Measurements from ENCODE around the gene GPR37. TPM values are rescaled to one million over a fixed set of nuclear protein-coding genes. Genes with fewer than 3 reads are reported as not detected.

Gene GPR37
- total RNA-seq, 1 experiment from 2014 or later: 1.8 TPM

DNA sequence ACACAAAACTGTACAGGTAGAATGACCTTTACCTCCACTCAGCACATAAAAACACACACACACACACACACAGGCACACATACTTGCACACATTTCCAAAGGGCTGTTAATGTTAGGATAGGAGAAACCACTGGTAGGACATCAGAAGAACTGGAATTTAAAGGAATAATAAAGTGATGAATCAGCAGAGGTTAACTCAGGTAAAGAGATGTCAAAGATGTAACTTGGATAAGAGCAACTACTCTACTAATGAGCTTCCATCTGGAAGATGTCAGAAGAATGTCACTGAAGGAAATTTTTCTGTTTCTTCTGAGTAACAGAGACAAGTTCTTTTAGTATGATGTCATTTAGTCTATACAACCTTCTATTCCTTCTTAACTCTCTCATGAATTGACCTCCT, 26.4 kb upstream of the GPR37 start:
- no peaks in the 10 kb centered on the region for H3K36me3 ChIP-seq (ENCODE audit: low read depth)
- H3K79me2 ChIP-seq (ENCODE audit: low read depth): no peaks in the 10 kb centered on the region
- H3F3A ChIP-seq (ENCODE audit: insufficient read depth, low read depth): no peaks in the 10 kb centered on the region
- H3K4me1 ChIP-seq (replicated peaks; ENCODE audit: insufficient read depth): peaks cover 16% of the 10 kb centered on the region; the same call in 1 of the 2 replicates
- ChIA-PET POLR2A (ENCODE audit: unreplicated experiment) (no interaction called here), CTCF (no interaction called here)
- no peak for TF ChIP-seq EZH2 (IDR thresholded peaks at IDR 0.05; ENCODE audit: low read depth)
- TF ChIP-seq, protein P1, sequence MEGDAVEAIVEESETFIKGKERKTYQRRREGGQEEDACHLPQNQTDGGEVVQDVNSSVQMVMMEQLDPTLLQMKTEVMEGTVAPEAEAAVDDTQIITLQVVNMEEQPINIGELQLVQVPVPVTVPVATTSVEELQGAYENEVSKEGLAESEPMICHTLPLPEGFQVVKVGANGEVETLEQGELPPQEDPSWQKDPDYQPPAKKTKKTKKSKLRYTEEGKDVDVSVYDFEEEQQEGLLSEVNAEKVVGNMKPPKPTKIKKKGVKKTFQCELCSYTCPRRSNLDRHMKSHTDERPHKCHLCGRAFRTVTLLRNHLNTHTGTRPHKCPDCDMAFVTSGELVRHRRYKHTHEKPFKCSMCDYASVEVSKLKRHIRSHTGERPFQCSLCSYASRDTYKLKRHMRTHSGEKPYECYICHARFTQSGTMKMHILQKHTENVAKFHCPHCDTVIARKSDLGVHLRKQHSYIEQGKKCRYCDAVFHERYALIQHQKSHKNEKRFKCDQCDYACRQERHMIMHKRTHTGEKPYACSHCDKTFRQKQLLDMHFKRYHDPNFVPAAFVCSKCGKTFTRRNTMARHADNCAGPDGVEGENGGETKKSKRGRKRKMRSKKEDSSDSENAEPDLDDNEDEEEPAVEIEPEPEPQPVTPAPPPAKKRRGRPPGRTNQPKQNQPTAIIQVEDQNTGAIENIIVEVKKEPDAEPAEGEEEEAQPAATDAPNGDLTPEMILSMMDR (conservative IDR thresholded peaks at IDR 0.05): no peak
- BruUV-seq (replicated peaks): no TSS peak
- no peak overlapping the region for H2AFZ ChIP-seq
- no peak overlapping the region for H3K4me3 ChIP-seq
- no peaks in the 10 kb centered on the region for H3K9me3 ChIP-seq (ENCODE audit: insufficient read depth, low read depth)
- DNase-seq: peak in 1 of 2 experiments; percentile 63
- H3K4me2 ChIP-seq: peak overlapping the region; percentile 7
- H4K20me1 ChIP-seq (ENCODE audit: insufficient read depth): no peaks in the 10 kb centered on the region
- no peaks in the 10 kb centered on the region for H3K27me3 ChIP-seq (ENCODE audit: insufficient read depth, low read depth)
- intact Hi-C loops (cut with micrococcal nuclease; ENCODE audit: unreplicated experiment): no loop called here
- no peaks in the 10 kb centered on the region for H3K9me2 ChIP-seq (ENCODE audit: insufficient read depth)
- no peak overlapping the region for H3K27ac ChIP-seq

DNA sequence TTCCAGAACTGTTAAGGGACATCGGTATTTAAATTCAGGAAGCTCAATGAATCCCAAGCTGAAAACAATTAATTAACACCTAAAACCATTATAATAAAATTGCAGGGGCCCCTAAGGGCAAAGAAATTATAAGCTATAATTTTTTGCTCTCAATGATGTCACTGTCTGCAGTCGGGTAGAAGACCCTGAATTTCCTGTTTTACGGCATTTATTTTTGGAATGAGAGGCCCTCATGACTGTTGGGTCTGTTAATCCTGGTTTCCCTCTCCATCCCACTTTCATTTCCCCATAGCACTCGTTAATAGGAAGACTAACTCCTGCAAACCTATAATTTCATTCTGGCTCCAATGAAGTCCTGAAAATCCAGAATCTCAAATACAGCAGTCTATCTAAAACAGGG, 25.8 kb upstream of the GPR37 start:
- no peaks in the 10 kb centered on the region for H3K36me3 ChIP-seq (ENCODE audit: low read depth)
- no peaks in the 10 kb centered on the region for H3F3A ChIP-seq (ENCODE audit: insufficient read depth, low read depth)
- no peaks in the 10 kb centered on the region for H3K27me3 ChIP-seq (ENCODE audit: insufficient read depth, low read depth)
- no peaks in the 10 kb centered on the region for H3K9me2 ChIP-seq (ENCODE audit: insufficient read depth)
- no peak overlapping the region for H3K27ac ChIP-seq
- BruUV-seq (replicated peaks): no TSS peak
- no peak for DNase-seq
- TF ChIP-seq, protein P1 (conservative IDR thresholded peaks at IDR 0.05): no peak
- no peak overlapping the region for H3K4me3 ChIP-seq
- peak overlapping the region; percentile 7 for H3K4me2 ChIP-seq
- ChIA-PET POLR2A (ENCODE audit: unreplicated experiment) (no interaction called here), CTCF (no interaction called here)
- no peaks in the 10 kb centered on the region for H3K9me3 ChIP-seq (ENCODE audit: insufficient read depth, low read depth)
- H3K79me2 ChIP-seq (ENCODE audit: low read depth): no peaks in the 10 kb centered on the region
- no peak overlapping the region for H2AFZ ChIP-seq
- H3K4me1 ChIP-seq (replicated peaks; ENCODE audit: insufficient read depth): peaks cover 16% of the 10 kb centered on the region; the same call in 1 of the 2 replicates
- intact Hi-C loops (cut with micrococcal nuclease; ENCODE audit: unreplicated experiment): no loop called here
- no peaks in the 10 kb centered on the region for H4K20me1 ChIP-seq (ENCODE audit: insufficient read depth)

DNA sequence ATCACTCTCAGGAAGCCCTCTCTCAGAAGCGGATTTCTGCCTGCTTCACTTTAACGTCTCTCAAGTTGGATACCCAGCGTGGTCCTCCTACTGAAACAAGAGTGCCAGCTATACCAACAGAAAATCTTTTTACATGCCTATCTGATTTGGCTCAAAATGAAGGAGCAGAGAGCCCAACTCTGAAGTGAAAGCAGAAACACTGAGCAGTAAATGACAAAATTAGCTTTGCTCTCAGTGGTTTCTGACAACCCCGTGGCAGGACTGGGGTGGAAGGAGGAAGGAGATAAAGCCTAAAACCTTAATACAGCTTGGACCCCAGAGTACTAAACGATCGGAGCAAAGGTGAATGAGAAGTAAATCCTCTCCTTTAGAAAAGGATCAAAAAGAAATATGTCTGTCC, 25.1 kb upstream of the GPR37 start:
- TF ChIP-seq, protein P1 (conservative IDR thresholded peaks at IDR 0.05): no peak
- no peak for TF ChIP-seq EZH2 (IDR thresholded peaks at IDR 0.05; ENCODE audit: low read depth)
- Histone ChIP-seq H4K20me1 (ENCODE audit: insufficient read depth) (no peaks in the 10 kb centered on the region), H3K36me3 (ENCODE audit: low read depth) (no peaks in the 10 kb centered on the region), H3K79me2 (ENCODE audit: low read depth) (no peaks in the 10 kb centered on the region), H3K4me3 (no peak overlapping the region), H3K9me2 (ENCODE audit: insufficient read depth) (no peaks in the 10 kb centered on the region), H2AFZ (no peak overlapping the region), H3K27ac (no peak overlapping the region), H3K27me3 (ENCODE audit: insufficient read depth, low read depth) (no peaks in the 10 kb centered on the region), H3K4me2 (no peak overlapping the region), H3K9me3 (ENCODE audit: insufficient read depth, low read depth) (no peaks in the 10 kb centered on the region), H3F3A (ENCODE audit: insufficient read depth, low read depth) (no peaks in the 10 kb centered on the region), H3K4me1 (replicated peaks; ENCODE audit: insufficient read depth) (peaks cover 16% of the 10 kb centered on the region; the same call in 1 of the 2 replicates)
- intact Hi-C loops (cut with micrococcal nuclease; ENCODE audit: unreplicated experiment): no loop called here
- ChIA-PET CTCF (no interaction called here), POLR2A (ENCODE audit: unreplicated experiment) (no interaction called here)
- BruUV-seq (replicated peaks): no TSS peak
- DNase-seq: no peak

Measured in PC-9 (cell line).